ENCODE measurements around the gene FAM219B. TPM values are rescaled to one million over a fixed set of nuclear protein-coding genes. Genes with fewer than 3 reads are reported as not detected.
"Not testable (repeated sequence)": the region's sequence is repeated elsewhere in the genome, so short reads cannot be mapped to it uniquely, and the experiment has no call there.

The FAM219B gene
- total RNA-seq, 1 donor from 2014 or later, result 43.4 TPM

- DNase-seq, result no peak
Observed at GRCh38 chr15:74902295-74903075, 4.2 kb downstream of the FAM219B start.

GRCh38 chr15:74901612-74902063 lies 5.0 kb downstream of the FAM219B start:
- DNase-seq, result peak; percentile 28

- DNase-seq, result no peak
Observed at GRCh38 chr15:74897300-74897701, 9.3 kb downstream of the FAM219B start.

- no peak for DNase-seq
Observed at GRCh38 chr15:74896316-74896715, 10.3 kb downstream of the FAM219B start.

GRCh38 chr15:74895830-74896229 lies 10.8 kb downstream of the FAM219B start:
- no peak for DNase-seq

- DNase-seq, result not testable (repeated sequence)
Observed at GRCh38 chr15:74894383-74894782, 12.3 kb downstream of the FAM219B start.

GRCh38 chr15:74893627-74894026 lies 13.0 kb downstream of the FAM219B start:
- DNase-seq, result no peak

- DNase-seq, result no peak
Observed at GRCh38 chr15:74892931-74893330, 13.7 kb downstream of the FAM219B start.

GRCh38 chr15:74892313-74892712 lies 14.3 kb downstream of the FAM219B start:
- DNase-seq, result no peak

- no peak for DNase-seq
Observed at GRCh38 chr15:74891469-74891868, 15.2 kb downstream of the FAM219B start.

- DNase-seq, result no peak
Observed at GRCh38 chr15:74890665-74890960, 16.0 kb downstream of the FAM219B start.

GRCh38 chr15:74889883-74890664 lies 16.6 kb downstream of the FAM219B start, which contains the start of gene MPI:
Gene MPI, plus strand, starts transcription at chr15:74890042. Its CDS starts 32 bp downstream, at chr15:74890074.
- DNase-seq, result peak; percentile 50

GRCh38 chr15:74889390-74889882 lies 17.2 kb downstream of the FAM219B start:
- no peak for DNase-seq

GRCh38 chr15:74888716-74889115 lies 17.9 kb downstream of the FAM219B start:
- no peak for DNase-seq

GRCh38 chr15:74887537-74888193 lies 19.0 kb downstream of the FAM219B start:
- not testable (repeated sequence) for DNase-seq

GRCh38 chr15:74885461-74885860 lies 21.2 kb downstream of the FAM219B start:
- DNase-seq, result no peak

- DNase-seq, result no peak
Observed at GRCh38 chr15:74884428-74885223, 22.0 kb downstream of the FAM219B start.

- DNase-seq, result no peak
Observed at GRCh38 chr15:74882528-74882927, 24.1 kb downstream of the FAM219B start.

- DNase-seq, result no peak
Observed at GRCh38 chr15:74878273-74878672, 28.4 kb downstream of the FAM219B start.

GRCh38 chr15:74873756-74874424 lies 32.8 kb downstream of the FAM219B start:
- DNase-seq, result no peak

GRCh38 chr15:74873036-74873755 lies 33.5 kb downstream of the FAM219B start, which contains the start of gene SCAMP2:
Gene SCAMP2, minus strand, starts transcription at chr15:74873365. Its CDS starts 110 bp downstream, at chr15:74873255.
- peak; percentile 89 for DNase-seq

Data from skin of body (tissue), 2 donors.